Amygdala (tissue), 56 donors: ENCODE measurements around the gene PTPRN2.

Experiments used
- DNase-seq, 56 donors: peaks; one replicate each; lab custom pipeline; 2025; lab: John Stamatoyannopoulos, UW

PTPRN2 gene

GRCh38 chr7:158124671-158125079 is 462.9 kb downstream of the PTPRN2 start:
- DNase-seq, result no peak

- no peak for DNase-seq
These were observed 463.9 kb downstream of the PTPRN2 start for GRCh38 chr7:158123753-158124152.

GRCh38 chr7:158123214-158123613 is 464.4 kb downstream of the PTPRN2 start:
- DNase-seq, result no peak

GRCh38 chr7:158121441-158122045 is 466.1 kb downstream of the PTPRN2 start:
- no peak for DNase-seq

- no peak for DNase-seq
These were observed 466.9 kb downstream of the PTPRN2 start for GRCh38 chr7:158120716-158121115.

GRCh38 chr7:158120316-158120715 is 467.3 kb downstream of the PTPRN2 start:
- no peak for DNase-seq

GRCh38 chr7:158117341-158118222 is 470.0 kb downstream of the PTPRN2 start:
- DNase-seq, result no peak

- no peak for DNase-seq
These were observed 471.4 kb downstream of the PTPRN2 start for GRCh38 chr7:158116235-158116634.

- no peak for DNase-seq
These were observed 473.4 kb downstream of the PTPRN2 start for GRCh38 chr7:158114056-158114850.

- no peak for DNase-seq
These were observed 474.1 kb downstream of the PTPRN2 start for GRCh38 chr7:158113321-158114025.

GRCh38 chr7:158112571-158113320 is 474.9 kb downstream of the PTPRN2 start:
- DNase-seq, result no peak

GRCh38 chr7:158111906-158112570 is 475.6 kb downstream of the PTPRN2 start:
- DNase-seq, result no peak

- DNase-seq, result no peak
These were observed 476.4 kb downstream of the PTPRN2 start for GRCh38 chr7:158111049-158111751.

GRCh38 chr7:158110661-158111048 is 477.0 kb downstream of the PTPRN2 start:
- DNase-seq, result no peak

- DNase-seq, result no peak
These were observed 477.5 kb downstream of the PTPRN2 start for GRCh38 chr7:158110034-158110590.

- DNase-seq, result peak in 1 of 56 donors; percentile 61
These were observed 478.1 kb downstream of the PTPRN2 start for GRCh38 chr7:158109364-158110033.

- no peak for DNase-seq
These were observed 478.9 kb downstream of the PTPRN2 start for GRCh38 chr7:158108646-158109293.
